H1 (cell line): ENCODE measurements around the gene PANX1.

Experiments
- JUND ChIP-seq: IDR thresholded peaks from 2 replicates; pipeline ENCODE4 v1.6.1; 2011; ENCODE audit warnings: mild to moderate bottlenecking, improper control_type of control experiment, low read length
- MAFK ChIP-seq: IDR thresholded peaks from 2 replicates; pipeline ENCODE4 v1.6.1; 2012; ENCODE audit warnings: low read depth, mild to moderate bottlenecking, improper control_type of control experiment, low read length
- POLR2A ChIP-seq, 2 experiments: IDR thresholded peaks; 1 replicate in 1 of 2; 2 replicates in 1 of 2; pipeline ENCODE4 v1.6.1; 2011; ENCODE audit warnings: low read depth in 2 of 2, low read length in 2 of 2, mild to moderate bottlenecking in 2 of 2; ENCODE audit errors: control extremely low read depth in 1 of 2
- TF ChIP-seq, protein P1 (sequence below), 3 experiments: IDR thresholded peaks; 1 replicate in 2 of 3; 2 replicates in 1 of 3; pipeline versions ENCODE4 v1.5.1 to v1.6.1; 2011; ENCODE audit warnings: low read length in 3 of 3, mild to moderate bottlenecking in 3 of 3, inconsistent platforms in 2 of 3, low read depth in 1 of 3, moderate library complexity in 1 of 3; ENCODE audit not compliant: insufficient read depth in 1 of 3; ENCODE audit errors: control extremely low read depth in 1 of 3

DNA sequence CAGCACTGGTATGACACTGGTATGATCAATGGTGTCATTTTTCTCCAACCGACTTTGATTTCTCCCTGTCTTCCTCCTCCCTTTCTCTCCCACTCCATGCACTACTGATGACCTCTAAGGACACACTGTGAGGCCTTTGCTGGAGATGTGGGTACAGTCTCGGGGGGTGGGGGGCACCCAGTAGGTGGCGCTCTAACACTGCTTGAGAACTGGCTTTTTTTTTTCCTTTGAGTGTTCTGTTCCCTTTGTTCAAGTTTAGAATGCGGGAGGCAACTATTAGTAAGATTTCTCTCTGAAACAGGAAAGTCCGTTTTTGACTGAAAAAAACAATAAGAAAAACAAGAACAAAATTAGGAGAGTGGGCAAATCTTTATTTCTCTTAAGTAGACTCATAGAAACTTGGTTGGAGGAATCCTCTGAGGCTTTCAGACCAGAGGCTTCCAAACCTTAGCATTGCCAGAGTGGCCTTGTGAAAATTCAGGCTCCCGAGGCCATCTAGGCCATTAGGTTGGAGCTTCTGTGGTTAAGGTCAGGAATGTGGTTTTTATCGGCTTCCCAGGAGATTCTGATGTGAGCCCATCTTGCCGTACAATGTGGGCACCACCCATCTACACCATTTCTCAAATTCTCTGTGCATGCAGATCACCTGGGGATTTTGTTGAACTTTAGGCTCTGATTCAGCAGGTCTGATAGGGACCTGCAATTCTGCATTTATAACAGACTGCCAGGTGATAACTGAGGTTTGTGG, 43.2 kb downstream of the PANX1 start:
- TF ChIP-seq JUND = no peak
- TF ChIP-seq, protein P1, sequence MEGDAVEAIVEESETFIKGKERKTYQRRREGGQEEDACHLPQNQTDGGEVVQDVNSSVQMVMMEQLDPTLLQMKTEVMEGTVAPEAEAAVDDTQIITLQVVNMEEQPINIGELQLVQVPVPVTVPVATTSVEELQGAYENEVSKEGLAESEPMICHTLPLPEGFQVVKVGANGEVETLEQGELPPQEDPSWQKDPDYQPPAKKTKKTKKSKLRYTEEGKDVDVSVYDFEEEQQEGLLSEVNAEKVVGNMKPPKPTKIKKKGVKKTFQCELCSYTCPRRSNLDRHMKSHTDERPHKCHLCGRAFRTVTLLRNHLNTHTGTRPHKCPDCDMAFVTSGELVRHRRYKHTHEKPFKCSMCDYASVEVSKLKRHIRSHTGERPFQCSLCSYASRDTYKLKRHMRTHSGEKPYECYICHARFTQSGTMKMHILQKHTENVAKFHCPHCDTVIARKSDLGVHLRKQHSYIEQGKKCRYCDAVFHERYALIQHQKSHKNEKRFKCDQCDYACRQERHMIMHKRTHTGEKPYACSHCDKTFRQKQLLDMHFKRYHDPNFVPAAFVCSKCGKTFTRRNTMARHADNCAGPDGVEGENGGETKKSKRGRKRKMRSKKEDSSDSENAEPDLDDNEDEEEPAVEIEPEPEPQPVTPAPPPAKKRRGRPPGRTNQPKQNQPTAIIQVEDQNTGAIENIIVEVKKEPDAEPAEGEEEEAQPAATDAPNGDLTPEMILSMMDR (IDR thresholded peaks at IDR 0.05; ENCODE audit: control extremely low read depth in 1 of 3, insufficient read depth in 1 of 3, low read depth in 1 of 3, low read length in 3 of 3) = peak; percentile 67 to 79 (median 78)
- no peak for TF ChIP-seq MAFK
- TF ChIP-seq POLR2A (IDR thresholded peaks at IDR 0.05; ENCODE audit: control extremely low read depth in 1 of 2, low read depth in 2 of 2, low read length in 2 of 2) = no peak
